AG08396 (cell line): Measurements from ENCODE around the gene MPRIP.

Experiments
- DNase-seq: peaks from one replicate; pipeline ENCODE4 v3.0.0; 2012; ENCODE audit warnings: low spot score, mixed read lengths

The MPRIP gene

GRCh38 chr17:17110520-17110919, 68.3 kb downstream of the MPRIP start:
- DNase-seq = no peak

- DNase-seq = no peak
Observed at GRCh38 chr17:17111401-17112393, 69.4 kb downstream of the MPRIP start.

GRCh38 chr17:17112628-17113200, 70.5 kb downstream of the MPRIP start:
- no peak for DNase-seq

GRCh38 chr17:17114592-17115225, 72.5 kb downstream of the MPRIP start:
- DNase-seq = no peak

DNA sequence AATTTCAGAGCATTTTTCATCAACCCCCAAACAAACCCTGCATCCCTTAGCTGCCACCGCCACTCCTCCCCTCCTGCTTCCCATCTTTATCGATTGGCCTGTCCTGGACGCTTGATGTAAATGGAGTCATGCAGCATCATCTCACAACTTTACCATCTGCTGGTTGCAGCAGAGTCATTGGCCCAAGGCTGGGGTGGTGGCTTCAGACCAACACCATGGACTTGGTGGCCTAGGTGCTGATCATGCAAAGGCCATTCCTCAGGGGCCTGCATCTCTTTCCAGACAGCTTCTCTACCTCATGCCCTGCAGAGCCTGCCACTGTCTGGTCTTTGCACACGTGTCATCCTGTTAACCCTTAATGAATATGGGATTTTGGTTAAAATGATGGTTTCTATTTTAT, 73.4 kb downstream of the MPRIP start:
- DNase-seq = no peak

- no peak for DNase-seq
Observed at GRCh38 chr17:17116406-17116805, 74.1 kb downstream of the MPRIP start.

DNA sequence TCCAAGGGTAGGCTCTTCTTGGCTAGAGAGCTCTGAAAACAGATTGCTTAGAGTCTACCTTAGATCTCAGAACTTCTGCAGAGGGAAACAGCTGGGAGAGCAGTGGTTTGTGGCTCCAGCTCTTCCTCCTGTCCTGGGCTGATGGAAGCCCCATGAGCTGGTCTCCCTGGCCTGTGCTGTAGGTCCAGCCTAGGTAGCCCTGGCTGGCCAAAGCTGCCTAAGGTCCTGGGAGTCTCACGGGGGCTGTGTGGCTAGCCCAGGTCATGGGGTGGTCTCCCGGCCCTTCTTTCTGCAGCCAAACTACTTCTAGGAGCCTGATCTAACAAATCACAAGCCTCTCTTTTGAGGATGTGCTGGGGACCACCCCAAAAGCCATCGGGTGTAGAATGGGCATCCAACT, 75.7 kb downstream of the MPRIP start:
- no peak for DNase-seq

GRCh38 chr17:17118399-17118798, 76.1 kb downstream of the MPRIP start:
- DNase-seq = no peak

DNA sequence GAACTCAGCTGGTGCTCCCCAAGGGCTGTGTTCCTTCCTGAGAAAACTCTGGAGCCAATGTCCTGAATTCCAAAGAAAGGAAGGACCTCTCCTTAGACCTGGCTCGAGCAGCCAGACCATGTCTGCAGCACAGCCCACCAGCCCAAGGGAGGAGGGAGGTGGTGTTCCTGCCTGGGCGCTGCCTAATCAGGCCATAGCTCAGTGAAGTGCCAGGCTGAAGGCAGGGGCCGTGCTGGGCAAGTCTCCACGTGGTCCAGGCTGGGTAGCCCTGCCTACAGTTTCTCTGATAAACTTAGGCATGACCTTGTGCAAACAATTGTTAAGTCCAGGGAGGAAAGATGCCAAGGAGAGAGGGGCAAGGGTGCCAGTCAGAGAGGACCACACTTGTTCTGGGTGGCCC, 76.8 kb downstream of the MPRIP start:
- DNase-seq = no peak

DNA sequence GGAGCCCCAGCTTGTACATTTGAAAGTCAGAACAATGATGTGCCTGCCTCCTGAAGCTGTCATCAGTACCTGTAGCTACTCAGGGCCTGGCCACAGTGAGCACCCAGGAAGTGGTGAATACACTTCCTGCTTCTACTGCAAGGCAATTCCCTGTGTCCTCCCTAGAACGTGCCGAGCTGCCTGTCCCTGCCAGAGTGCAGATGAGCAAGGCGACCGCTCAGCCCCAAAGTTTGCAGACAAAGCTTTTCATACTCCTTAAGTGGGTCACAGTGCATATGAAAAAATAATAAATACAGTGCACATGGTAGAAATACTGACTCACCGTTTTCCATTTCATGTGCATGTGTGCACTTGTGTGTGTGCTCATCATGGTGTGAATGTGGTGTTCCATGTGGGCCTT, 77.3 kb downstream of the MPRIP start:
- peak; percentile 46 for DNase-seq

DNA sequence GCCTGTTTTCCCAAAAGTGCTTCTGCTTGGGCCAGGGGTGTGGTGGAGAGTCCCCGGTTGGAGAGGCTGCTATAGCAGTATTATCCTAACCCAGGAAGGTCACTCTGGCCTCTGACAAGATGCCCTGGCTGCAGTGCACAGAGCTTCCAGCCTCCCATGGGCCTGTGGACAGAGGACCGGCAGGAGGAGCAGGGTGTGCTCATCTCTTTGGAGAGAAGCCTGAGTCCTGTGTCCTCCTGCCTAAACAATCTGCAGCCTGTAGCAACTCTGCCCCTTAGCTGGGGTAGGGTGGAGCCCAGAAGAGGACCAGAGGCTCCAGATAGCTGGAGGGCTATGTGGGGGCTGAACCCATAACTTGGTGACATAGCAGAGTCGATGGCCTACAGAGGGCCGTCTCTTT, 78.0 kb downstream of the MPRIP start:
- no peak for DNase-seq

DNA sequence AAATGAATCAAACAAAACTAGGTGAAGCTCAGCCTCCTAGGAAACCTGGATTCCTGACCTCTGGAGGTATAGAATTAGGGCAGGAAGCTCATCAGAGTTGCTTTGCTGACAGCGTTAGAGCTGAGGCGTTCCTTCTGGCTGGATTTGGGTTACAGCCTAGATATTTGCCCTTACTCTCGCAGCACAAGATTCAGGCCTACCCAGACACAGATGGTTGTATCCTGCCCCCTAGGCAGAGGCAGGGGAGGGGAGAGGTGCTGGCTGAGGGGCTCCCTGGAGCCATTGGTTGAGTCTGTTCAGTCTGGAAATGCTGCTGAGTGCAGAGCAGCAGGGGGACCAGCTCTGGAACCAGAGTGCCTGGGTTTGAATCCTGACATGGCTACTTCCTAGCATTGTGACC, 78.4 kb downstream of the MPRIP start:
- DNase-seq = no peak

GRCh38 chr17:17121162-17121561, 78.9 kb downstream of the MPRIP start:
- no peak for DNase-seq

DNA sequence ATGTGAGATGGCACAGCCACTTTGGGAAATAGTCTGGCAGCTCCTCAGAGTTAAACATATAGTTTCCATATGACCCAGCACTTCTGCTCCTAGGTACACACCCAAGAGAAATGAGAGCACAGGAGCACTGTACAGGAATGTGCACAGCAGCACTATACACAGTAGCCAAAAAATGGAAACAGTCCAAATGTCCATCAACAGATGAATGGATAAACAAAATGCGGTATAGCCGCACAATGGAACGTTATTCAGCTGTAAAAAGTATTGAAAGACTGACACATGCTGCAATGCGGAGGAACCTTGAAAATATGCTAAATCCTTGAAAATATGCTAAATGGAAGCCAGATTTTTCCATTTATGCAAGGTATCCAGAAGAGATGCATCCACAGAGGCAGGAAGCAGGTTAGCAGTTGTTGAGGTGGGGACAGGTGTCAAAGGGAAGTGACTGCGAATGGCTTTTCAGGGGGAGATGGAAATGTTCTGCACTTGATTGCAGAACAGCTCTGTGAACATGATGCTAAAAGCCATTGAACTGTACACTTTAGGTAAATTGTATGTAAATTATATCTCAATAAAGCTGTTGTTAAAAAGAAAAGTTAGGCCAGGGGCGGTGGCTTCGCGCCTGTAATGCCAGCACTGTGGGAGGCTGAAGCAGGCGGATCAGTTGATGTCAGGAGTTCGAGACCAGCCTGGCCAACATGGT, 80.7 kb downstream of the MPRIP start:
- DNase-seq = no peak

DNA sequence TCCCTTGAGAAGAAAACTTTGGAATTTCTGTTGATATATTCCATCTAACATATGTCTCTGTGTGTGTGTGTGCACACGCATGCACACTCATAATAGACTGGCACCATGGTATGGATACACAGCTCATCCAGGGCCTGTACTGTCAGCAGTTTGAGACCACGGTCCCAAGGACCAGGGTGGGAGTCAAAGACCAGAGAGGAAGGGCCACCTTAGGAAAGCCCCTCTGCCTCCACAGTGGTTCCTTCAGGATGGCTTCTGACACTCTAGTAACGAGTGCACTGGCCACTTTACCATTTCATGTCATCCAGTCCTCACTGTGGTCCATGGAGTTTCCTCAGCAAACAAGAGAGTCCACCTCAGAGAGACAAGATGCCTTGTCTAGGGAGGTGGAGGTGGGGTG, 82.1 kb downstream of the MPRIP start:
- no peak for DNase-seq

GRCh38 chr17:17125136-17126084, 83.2 kb downstream of the MPRIP start:
- no peak for DNase-seq

DNA sequence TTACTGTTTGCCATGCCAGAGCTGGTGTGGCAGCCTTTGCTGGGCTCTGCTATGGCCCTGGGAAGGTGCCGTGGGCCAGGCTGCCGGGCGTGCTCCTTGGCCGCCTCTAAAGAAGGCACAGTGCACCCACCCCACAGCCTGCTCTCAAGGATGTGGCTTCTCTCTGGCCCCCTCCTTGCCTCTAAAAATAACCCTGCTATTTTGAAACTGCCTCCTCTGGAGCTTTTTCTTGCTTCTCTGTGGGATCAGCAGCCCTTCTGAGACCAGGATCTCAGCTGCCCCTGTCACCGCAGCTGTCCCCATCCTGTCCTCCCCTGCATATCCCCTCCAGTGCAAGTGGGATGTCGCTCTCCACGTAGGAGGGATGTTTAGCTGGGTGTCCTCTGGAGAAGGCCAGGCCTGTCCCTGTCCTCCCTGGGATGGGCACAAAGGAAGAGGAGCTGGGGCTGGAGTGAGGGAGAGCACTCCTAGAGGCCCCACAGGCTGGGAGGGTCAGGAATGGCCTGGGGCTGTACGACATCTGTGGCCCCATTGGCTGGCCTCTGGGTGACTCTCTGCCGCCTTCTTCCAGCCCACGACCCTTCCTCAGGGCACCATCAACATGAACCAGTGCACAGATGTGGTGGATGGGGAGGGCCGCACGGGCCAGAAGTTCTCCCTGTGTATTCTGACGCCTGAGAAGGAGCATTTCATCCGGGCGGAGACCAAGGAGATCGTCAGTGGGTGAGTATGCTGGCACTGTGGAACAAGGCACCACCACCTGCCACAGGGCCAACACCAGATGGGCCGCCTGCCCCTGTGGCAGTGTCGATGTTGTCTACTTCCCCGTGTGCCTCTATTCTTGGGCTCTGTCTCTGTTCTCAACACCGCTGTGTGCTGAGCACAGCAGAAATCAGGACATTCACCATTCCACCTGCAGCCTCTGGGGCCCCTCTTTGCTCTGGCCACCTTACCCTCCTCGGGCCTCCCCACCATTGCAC, 84.2 kb downstream of the MPRIP start:
- no peak for DNase-seq

DNA sequence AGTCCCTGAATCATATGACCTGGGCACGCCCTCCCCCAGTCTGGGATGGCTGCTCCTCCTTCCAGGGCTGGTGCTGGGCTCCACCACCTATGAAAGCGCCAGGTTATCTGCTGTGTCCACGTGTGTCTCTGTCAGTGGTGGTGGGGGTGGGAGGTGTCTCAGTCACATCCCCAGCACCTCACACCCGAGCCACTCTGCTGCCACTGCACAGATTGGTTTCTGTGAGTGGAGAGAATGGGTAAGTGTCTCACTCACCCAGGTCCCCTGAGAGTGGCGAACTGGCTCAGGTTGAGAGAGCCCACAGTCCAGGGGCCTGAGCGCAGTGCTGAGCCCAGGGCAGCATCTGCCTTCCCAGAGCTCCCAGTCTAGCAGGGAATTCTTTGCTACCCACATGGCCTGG, 84.9 kb downstream of the MPRIP start:
- no peak for DNase-seq

- DNase-seq = no peak
Observed at GRCh38 chr17:17127730-17128291, 85.6 kb downstream of the MPRIP start.
